ENCODE measurements around the gene PEX10.
"Not testable (repeated sequence)": the region's sequence is repeated elsewhere in the genome, so short reads cannot be mapped to it uniquely, and the experiment has no call there.

The PEX10 gene

DNA sequence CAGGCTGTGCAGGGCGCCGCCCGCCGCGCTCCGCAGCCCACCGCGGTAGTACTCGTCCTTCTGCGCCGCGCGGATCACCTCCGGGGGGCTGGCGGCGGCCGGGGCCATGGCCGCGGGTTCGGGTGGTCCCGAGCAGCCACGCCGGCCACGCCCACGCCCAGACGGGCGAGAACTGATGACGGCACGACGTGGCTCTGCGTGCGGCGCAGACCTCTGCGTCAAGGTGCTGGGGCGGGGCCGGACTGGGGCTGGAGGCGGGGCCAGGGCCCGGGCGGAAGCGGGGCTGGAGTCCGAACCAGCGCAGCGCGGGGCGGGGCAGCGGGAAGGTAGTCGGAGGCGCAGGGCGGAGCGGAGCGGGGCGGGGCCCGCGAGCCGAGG is at the start of gene PEX10:
TSS of gene PEX10 (minus strand) at position 170 of the 378 bp plus-strand sequence. CDS start at position 108, 62 bp downstream.
- peak within 1 kb of the TSS; percentile 89 for H3K4me3 Mint-ChIP-seq
- peak within 1 kb of the TSS; percentile 89 for H3K27ac Mint-ChIP-seq
- no peaks in the 10 kb centered on the region for H3K9me3 Mint-ChIP-seq
- peaks cover 58% of the 10 kb centered on the region for H3K4me1 Mint-ChIP-seq
- H3K36me3 Mint-ChIP-seq = peaks cover 16% of the 10 kb centered on the region
- no peaks in the 10 kb centered on the region for H3K27me3 Mint-ChIP-seq
- peak; percentile 95 for ATAC-seq

DNA sequence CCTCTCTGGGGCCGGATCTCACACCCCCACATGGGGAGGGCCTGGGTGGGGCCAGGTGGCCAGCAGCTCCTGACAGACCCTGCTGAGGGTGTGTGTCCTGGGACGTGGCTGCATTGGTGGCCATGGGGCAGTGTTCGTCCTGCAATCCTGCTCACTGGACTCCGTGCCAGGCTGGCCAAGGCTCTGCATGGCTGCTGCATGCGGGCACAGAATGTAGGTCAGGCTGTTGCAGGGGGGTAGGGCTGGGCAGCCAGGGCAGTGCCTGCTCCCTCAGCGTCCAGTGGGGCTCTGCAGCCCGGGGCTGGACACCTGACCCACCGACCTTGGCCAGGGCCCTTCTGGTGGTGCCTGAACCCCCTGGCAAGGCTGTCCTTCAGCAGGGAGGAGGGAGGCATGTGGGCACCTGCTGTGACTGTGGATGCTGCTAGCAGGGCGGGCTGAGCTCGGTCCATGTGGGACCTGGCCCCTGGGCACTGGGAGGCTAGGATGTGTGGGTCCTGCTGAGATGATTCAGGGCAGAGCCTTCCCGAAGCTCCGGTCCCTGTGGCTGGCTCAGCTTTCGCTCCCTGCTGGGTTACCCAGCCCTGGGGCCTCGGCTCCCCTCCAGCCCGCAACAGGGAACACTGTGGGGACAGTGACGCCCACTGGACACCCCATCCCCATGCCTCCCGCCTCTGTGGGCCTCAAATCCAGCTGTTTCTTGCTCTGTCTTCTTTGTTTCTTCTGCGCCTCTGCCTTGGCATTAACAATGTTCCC is 48.8 kb upstream of the PEX10 start:
- H3K27me3 Mint-ChIP-seq = peaks cover 55% of the 10 kb centered on the region
- H3K27ac Mint-ChIP-seq = no peak overlapping the region
- H3K36me3 Mint-ChIP-seq = no peaks in the 10 kb centered on the region
- H3K4me1 Mint-ChIP-seq = peaks cover 14% of the 10 kb centered on the region
- peak; percentile 9 for ATAC-seq
- no peak overlapping the region for H3K4me3 Mint-ChIP-seq
- H3K9me3 Mint-ChIP-seq = no peaks in the 10 kb centered on the region

DNA sequence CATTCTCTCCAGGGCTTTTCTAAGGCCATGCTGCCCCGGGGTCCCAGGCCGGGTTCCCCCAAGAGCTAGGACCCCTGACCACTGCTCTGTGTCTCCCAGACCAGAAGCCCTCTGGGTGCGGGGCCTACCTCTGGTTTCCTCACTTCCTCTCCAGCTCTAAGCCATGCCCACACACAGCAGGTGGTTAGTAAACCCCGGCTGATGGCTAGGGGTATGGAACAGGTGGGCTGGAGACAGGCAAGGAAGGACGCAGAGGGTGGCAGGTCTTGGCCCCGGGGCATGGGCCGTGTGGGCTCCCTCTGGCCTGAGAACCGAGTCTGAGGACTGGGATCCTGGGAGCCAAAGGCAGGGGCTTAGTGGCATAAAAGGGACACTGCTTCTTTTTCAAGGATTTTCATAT is 47.8 kb upstream of the PEX10 start:
- no peak for ATAC-seq
- no peak overlapping the region for H3K27ac Mint-ChIP-seq

DNA sequence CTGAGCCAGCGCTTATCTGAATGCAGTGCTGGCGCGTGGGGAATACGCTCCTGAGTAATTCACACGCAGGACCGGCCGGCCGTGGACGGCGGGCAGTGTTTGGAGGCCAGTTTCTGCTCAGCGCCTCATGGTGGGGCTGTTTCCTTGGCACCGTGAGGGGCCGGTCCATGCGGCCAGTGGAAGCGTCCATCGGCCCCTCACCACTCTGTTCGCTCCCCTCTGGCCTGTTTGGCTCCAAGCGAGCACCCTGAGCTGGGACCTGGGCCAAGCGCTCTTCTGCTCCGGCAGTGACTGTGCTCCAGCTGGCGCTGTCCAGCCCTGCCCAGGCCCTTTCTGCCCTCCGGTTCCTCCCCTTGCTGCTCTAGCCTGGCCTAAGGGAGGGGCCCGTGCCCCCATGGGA is 47.4 kb upstream of the PEX10 start:
- no peaks in the 10 kb centered on the region for H3K36me3 Mint-ChIP-seq
- H3K4me3 Mint-ChIP-seq = no peak overlapping the region
- H3K27me3 Mint-ChIP-seq = peaks cover 56% of the 10 kb centered on the region
- H3K4me1 Mint-ChIP-seq = peaks cover 21% of the 10 kb centered on the region
- no peak for ATAC-seq
- no peaks in the 10 kb centered on the region for H3K9me3 Mint-ChIP-seq
- no peak overlapping the region for H3K27ac Mint-ChIP-seq

More for the DNA sequence above, 47.8 kb upstream of the PEX10 start:
- H3K4me1 Mint-ChIP-seq = peaks cover 20% of the 10 kb centered on the region
- H3K27me3 Mint-ChIP-seq = peaks cover 54% of the 10 kb centered on the region
- H3K4me3 Mint-ChIP-seq = no peak overlapping the region
- no peaks in the 10 kb centered on the region for H3K9me3 Mint-ChIP-seq
- no peaks in the 10 kb centered on the region for H3K36me3 Mint-ChIP-seq

DNA sequence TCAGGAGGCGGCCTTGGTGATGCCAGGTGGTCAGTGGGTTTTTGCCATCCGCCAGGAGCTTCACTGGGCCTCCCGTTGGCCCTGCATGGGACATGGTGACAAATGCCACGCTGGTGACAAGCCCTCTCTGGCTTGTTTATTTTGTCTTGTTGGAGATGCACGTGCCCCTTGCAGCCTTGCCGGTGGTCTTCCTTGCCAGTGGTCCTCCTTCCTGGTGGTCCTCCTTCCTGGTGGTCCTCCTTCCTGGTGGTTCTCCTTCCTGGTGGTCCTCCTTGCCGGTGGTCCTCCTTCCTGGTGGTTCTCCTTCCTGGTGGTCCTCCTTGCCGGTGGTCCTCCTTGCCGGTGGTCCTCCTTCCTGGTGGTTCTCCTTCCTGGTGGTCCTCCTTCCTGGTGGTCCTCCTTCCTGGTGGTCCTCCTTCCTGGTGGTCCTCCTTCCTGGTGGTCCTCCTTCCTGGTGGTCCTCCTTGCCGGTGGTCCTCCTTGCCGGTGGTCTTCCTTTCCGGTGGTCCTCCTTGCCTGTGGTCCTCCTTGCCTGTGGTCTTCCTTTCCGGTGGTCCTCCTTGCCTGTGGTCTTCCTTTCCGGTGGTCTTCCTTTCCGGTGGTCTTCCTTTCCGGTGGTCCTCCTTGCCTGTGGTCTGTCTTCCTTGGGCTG is 46.9 kb upstream of the PEX10 start:
- H3K36me3 Mint-ChIP-seq, H3K27ac Mint-ChIP-seq, H3K9me3 Mint-ChIP-seq, ATAC-seq, H3K4me3 Mint-ChIP-seq: not testable (repeated sequence)
- peaks cover 21% of the 10 kb centered on the region for H3K4me1 Mint-ChIP-seq
- peaks cover 52% of the 10 kb centered on the region for H3K27me3 Mint-ChIP-seq

DNA sequence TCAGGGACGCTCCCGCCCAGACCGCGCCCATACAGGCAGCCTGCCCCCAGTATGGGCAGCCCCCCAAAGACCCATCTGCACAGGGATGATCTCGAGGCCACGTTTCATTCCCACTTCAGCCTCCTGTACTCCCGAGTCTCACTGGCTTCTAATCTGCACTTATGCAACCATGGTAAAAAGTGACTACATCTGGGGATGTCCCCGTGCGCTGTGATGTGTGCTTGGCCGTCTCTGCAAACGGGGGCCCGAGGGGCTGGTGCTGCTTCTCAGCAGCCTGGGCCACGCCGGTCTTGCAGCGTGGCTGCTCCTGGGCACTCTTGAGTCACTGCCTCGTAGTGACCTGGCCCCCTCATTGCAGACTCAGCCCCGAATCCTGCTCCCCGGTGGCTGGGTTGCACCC is 46.3 kb upstream of the PEX10 start:
- H3K36me3 Mint-ChIP-seq = no peaks in the 10 kb centered on the region
- H3K27ac Mint-ChIP-seq = no peak overlapping the region
- peaks cover 21% of the 10 kb centered on the region for H3K4me1 Mint-ChIP-seq
- no peak for ATAC-seq
- H3K4me3 Mint-ChIP-seq = no peak overlapping the region
- H3K27me3 Mint-ChIP-seq = peaks cover 46% of the 10 kb centered on the region
- no peaks in the 10 kb centered on the region for H3K9me3 Mint-ChIP-seq

DNA sequence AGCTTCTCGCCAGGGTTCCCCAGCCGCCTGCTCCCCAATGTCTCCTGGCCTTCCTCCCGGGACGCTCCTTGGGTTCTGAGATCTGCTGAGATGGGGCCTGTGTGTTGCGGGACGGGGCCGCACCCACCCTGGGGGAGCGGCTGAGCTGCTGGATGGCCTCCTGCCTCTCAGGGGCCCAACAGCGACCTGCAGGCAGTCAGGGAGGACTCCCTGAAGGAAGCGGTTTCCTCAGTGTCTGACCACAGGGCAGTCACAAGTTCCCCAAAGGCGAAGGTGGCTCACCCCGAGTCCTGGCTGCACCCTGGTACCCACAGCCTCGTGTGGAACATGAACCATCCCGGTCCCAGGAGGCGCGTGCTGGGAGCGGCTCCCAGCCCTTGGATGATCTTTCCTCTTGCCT is 45.1 kb upstream of the PEX10 start:
- Mint-ChIP-seq H3K36me3 (no peaks in the 10 kb centered on the region), H3K27ac (no peak overlapping the region), H3K27me3 (peaks cover 45% of the 10 kb centered on the region), H3K4me1 (peaks cover 13% of the 10 kb centered on the region), H3K4me3 (no peak overlapping the region), H3K9me3 (no peaks in the 10 kb centered on the region)
- ATAC-seq = no peak

DNA sequence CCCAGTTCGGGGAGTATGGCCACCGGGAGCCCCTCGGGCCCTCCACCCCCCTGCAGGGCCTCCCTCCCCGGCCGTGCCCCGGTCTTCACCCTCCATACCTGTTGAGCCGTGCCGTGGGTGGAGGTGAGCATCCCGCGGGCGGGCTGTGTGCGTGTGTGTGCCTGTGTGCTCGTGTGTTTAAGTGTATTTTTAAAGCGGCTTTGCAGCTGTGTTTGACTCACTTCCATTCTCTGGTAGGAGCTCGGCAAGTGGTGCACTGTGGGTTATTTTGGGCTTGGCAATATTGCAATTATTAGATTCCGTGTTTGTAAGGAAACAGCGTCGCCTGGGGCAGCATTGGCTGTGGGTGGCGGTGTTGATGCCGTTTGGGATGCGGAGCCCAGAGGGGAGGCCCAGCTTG is 43.4 kb upstream of the PEX10 start:
- Mint-ChIP-seq H3K36me3 (no peaks in the 10 kb centered on the region), H3K27me3 (peaks cover 36% of the 10 kb centered on the region)

DNA sequence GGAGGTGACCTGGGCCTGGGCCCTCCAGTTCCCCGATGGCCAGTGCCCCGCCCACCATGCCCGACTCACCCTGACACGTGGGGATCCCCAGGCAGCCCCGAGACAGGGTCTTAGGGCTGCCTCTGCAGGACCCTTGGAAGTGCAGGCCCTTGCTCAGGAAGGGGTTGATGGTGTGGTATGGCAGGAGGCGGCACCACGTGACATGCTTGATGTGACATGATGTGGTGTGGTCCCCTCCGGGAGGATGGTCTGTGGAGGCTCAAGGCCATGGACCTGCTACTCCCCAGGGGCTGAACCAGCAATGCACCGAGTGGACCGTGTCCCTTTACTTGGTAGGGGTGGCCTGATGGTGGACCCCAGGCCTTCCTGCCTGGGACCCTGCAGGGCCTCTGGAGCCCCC is 41.9 kb upstream of the PEX10 start:
- H3K36me3 Mint-ChIP-seq = no peaks in the 10 kb centered on the region
- no peak overlapping the region for H3K4me3 Mint-ChIP-seq
- H3K27ac Mint-ChIP-seq = no peak overlapping the region
- no peaks in the 10 kb centered on the region for H3K9me3 Mint-ChIP-seq
- peaks cover 7% of the 10 kb centered on the region for H3K4me1 Mint-ChIP-seq
- no peak for ATAC-seq
- H3K27me3 Mint-ChIP-seq = peaks cover 36% of the 10 kb centered on the region

More for the DNA sequence above, 43.4 kb upstream of the PEX10 start:
- no peak overlapping the region for H3K27ac Mint-ChIP-seq
- ATAC-seq = no peak
- no peak overlapping the region for H3K4me3 Mint-ChIP-seq
- H3K9me3 Mint-ChIP-seq = no peaks in the 10 kb centered on the region
- peaks cover 12% of the 10 kb centered on the region for H3K4me1 Mint-ChIP-seq

DNA sequence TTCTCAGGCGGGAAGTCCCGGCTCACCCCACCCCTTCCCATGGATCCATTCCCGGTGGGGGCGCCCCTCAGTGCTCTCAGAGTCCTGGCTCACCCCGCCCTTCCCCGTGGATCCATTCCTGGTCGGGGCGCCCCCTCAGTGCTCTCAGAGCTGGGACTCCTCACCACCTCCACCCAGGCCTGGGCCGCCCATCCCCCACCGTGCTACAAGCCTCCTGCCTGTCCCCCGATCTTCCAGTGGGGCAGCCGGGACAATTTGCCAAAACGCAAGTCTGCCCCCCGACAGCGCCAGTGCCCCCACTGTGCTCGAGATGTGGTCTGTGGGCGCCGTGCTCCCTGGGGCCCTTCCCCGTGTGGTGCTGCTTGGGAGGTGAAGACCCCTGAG is 40.6 kb upstream of the PEX10 start:
- no peak for ATAC-seq
- Mint-ChIP-seq H3K36me3 (no peaks in the 10 kb centered on the region), H3K4me1 (peaks cover 7% of the 10 kb centered on the region), H3K9me3 (no peaks in the 10 kb centered on the region), H3K4me3 (no peak overlapping the region), H3K27ac (no peak overlapping the region), H3K27me3 (peaks cover 36% of the 10 kb centered on the region)

DNA sequence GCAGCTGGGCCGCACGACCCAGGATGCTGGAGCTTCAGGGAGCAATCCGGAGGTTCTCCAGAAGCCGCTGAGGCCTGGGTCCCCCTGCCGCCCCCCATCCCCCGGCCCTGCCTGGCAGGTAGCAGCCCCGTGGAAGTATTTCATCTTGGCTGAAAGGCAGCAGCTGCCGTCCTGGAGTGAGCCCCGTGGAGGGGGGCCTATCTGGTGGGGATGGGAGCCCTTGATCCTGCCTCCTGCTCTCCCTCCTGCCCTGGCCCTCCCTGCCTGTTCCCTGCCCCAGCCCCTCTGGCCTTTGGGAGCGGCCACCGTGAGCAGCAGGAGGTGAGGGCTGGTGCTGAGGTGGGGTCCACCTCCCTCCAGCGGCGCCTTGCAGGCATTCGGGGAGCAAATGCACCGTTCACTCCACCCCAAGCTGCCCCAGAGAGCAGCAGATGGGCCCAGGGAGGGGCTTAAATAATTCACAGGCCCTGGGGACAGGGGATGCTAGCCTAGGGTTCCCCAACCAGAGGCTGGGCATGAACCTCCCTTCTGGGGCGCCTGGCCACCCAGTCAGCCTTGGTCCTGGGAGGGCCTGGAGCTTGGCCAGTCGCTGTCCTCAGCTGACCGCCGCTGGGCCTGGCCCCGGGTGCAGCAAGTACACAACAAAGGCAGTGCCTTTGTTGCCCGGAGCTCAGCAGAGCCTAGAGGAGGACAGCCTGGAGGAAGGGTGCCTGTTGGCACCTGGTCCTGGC is 40.0 kb upstream of the PEX10 start:
- Mint-ChIP-seq H3K27ac (no peak overlapping the region), H3K4me3 (no peak overlapping the region), H3K4me1 (peaks cover 7% of the 10 kb centered on the region), H3K9me3 (no peaks in the 10 kb centered on the region), H3K36me3 (no peaks in the 10 kb centered on the region), H3K27me3 (peaks cover 31% of the 10 kb centered on the region)
- ATAC-seq = no peak

DNA sequence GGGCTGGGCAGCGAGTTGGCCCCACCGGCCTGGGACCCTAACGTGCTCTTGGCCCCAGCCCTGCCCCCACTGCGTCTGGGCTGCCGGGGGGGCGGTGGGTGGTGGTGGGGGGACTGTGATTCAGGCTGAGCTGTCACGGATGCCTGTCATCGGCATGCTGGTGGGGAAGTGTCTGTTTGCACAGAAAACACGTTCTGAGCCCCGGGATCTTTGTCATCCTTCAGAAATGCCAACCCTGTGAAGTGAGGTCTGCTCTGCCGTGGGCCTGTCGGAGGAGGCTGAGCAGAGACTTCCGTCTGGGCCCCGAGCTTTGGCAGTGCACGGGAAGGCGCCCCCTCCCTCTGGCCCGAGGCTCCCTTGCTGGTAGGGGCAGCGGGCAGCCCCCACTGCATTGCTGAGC is 39.4 kb upstream of the PEX10 start:
- ATAC-seq = no peak
- H3K36me3 Mint-ChIP-seq = no peaks in the 10 kb centered on the region
- H3K27me3 Mint-ChIP-seq = peaks cover 27% of the 10 kb centered on the region
- no peaks in the 10 kb centered on the region for H3K9me3 Mint-ChIP-seq
- no peak overlapping the region for H3K4me3 Mint-ChIP-seq
- peaks cover 11% of the 10 kb centered on the region for H3K4me1 Mint-ChIP-seq
- no peak overlapping the region for H3K27ac Mint-ChIP-seq

DNA sequence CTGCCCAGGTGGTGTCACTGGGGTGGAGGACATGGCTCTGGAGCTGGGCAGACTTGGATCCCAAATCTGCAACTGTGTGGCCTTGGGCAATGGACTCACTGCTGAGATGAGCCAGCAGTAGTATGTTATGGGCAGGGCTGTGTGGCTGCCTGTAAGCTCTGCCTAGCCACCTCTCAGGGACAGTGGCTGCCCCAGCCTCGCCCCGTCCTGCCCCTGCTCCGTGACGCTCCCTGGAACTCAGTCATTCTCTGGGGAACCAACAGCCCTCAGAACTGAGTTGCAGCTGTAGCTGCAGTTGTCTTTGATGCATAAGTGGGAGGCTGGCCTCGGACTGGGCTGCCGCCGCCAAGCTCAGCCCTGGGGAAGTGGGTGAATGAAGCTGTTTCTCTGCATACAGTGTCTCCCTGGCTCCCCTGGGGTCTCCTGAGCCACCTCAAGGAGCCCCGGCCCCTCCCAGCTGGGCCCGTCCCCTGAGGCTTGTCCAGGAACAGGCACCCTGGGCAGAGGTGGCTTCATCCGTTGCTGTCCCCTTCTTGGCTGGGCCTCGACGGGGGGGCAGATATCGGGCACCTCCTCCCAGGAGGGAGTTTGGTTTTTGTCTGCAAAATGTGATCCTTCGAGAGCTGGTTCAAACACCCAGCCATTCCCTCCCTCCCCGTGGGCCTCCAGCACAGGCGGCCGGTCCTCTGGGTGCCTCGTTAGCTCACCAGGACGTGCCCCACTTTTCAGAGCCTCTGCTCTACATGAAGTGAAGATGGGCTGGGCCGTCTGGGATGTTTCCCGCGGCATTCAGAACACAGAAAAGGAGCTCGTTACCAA is 37.5 kb upstream of the PEX10 start:
- Mint-ChIP-seq H3K36me3 (no peaks in the 10 kb centered on the region), H3K4me3 (no peak overlapping the region), H3K9me3 (no peaks in the 10 kb centered on the region), H3K27ac (no peak overlapping the region), H3K27me3 (peaks cover 23% of the 10 kb centered on the region), H3K4me1 (peaks cover 7% of the 10 kb centered on the region)
- no peak for ATAC-seq

DNA sequence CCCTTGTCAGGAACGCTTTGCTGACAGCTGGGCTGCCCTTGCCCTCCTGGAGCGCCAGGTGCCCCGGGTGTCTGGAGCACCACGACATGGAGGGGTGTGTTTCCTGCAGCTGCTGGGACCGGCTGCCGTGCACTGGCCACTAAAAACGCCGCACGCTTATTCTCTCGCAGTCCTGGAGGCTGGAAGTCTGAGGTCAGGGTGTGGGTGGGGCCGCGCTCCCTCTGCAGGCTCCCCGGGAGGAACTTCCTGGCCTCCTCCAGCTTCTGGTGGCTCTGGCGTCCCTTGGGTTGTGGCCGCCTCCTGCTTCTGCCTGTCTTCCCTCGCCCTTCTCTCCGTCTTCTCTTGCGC is 35.7 kb upstream of the PEX10 start:
- Mint-ChIP-seq H3K4me1 (peaks cover 8% of the 10 kb centered on the region), H3K4me3 (no peak overlapping the region), H3K27ac (no peak overlapping the region), H3K9me3 (no peaks in the 10 kb centered on the region), H3K27me3 (peaks cover 21% of the 10 kb centered on the region), H3K36me3 (no peaks in the 10 kb centered on the region)
- no peak for ATAC-seq

All from stimulated activated memory B cell treated with anti-CD40 and anti-IgM and Interleukin-4, amounts not matched to agents 10 μg/mL and 1 μg/mL and 100 μg/mL, for 72 hours (primary cell).